IMR-90 (cell line): ENCODE measurements around the gene CDS1. TPM values are rescaled to one million over a fixed set of nuclear protein-coding genes. Genes with fewer than 3 reads are reported as not detected.

Experiments
- ATAC-seq: fragments of 200-7000 bp; cut with Tn5 transposase; 2 replicates; pipeline ENCODE4 v1.9.1; 2020; ENCODE audit warnings: low read depth, mild to moderate bottlenecking, moderate library complexity
- BruUV-seq: library from RNA; stranded (reverse); fragments of 400-500 nt; replicated peaks from 2 replicates; lab custom pipeline; 2021; lab: Mats Ljungman, UMichigan
- CTCF ChIA-PET: fragments of 300-600 bp; formaldehyde crosslinking; extraction: SDS; loops from one replicate; lab custom pipeline; 2021; ENCODE audit warnings: antibody characterized with exemption; lab: Yijun Ruan, JAX
- POLR2A ChIA-PET: fragments of 300-600 bp; sonication (Branson Sonifier 250); formaldehyde crosslinking; loops from one replicate; lab custom pipeline; 2022; ENCODE audit warnings: antibody characterized with exemption; ENCODE audit not compliant: unreplicated experiment; lab: Charles Lee
- DNase-seq: peaks from one replicate; pipeline ENCODE4 v3.0.0; 2013
- H2AFZ ChIP-seq: replicated peaks from 2 replicates; pipeline ENCODE3; 2013; ENCODE audit warnings: low read length, mild to moderate bottlenecking; ENCODE audit not compliant: poor library complexity
- H2AK5ac ChIP-seq: 2 replicates; pipeline ENCODE4 v1.6.1; 2013; ENCODE audit warnings: low read depth, low read length, inconsistent platforms
- H2AK9ac ChIP-seq: replicated peaks from 2 replicates; pipeline ENCODE3; 2013; ENCODE audit warnings: mild to moderate bottlenecking, low read depth, low read length, moderate library complexity; ENCODE audit not compliant: poor library complexity
- H2BK120ac ChIP-seq: 2 replicates; pipeline ENCODE4 v1.6.1; 2013; ENCODE audit warnings: low read depth, low read length, inconsistent platforms
- H2BK15ac ChIP-seq: 3 replicates; pipeline ENCODE4 v1.6.1; 2013; ENCODE audit warnings: low read depth, low read length, inconsistent platforms
- H2BK20ac ChIP-seq: 2 replicates; pipeline ENCODE4 v1.6.1; 2013; ENCODE audit warnings: low read depth, mild to moderate bottlenecking, inconsistent platforms, low read length, moderate library complexity
- H2BK5ac ChIP-seq: 2 replicates; pipeline ENCODE4 v1.6.1; 2013; ENCODE audit warnings: mild to moderate bottlenecking, low read depth, low read length, inconsistent platforms; ENCODE audit not compliant: poor library complexity, severe bottlenecking
- H3K14ac ChIP-seq: replicated peaks from 2 replicates; pipeline ENCODE4 v1.6.1; 2013; ENCODE audit warnings: low read depth, low read length, inconsistent platforms
- H3K18ac ChIP-seq: 2 replicates; pipeline ENCODE4 v1.6.1; 2013; ENCODE audit warnings: low read depth, low read length, control low read depth
- H3K23ac ChIP-seq: 2 replicates; pipeline ENCODE4 v1.6.1; 2013; ENCODE audit warnings: low read depth, low read length, inconsistent platforms
- H3K27ac ChIP-seq: 2 replicates; pipeline ENCODE4 v1.5.1; 2013; ENCODE audit warnings: mild to moderate bottlenecking, control low read depth, low read length; ENCODE audit not compliant: insufficient read depth
- H3K27me3 ChIP-seq: 2 replicates; pipeline ENCODE4 v1.6.1; 2013; ENCODE audit warnings: low read length; ENCODE audit not compliant: control insufficient read depth, insufficient read depth
- H3K36me3 ChIP-seq: 2 replicates; pipeline ENCODE4 v1.6.1; 2013; ENCODE audit warnings: low read length, mixed read lengths; ENCODE audit not compliant: control insufficient read depth, insufficient read depth
- H3K4ac ChIP-seq: 2 replicates; pipeline ENCODE4 v1.6.1; 2013; ENCODE audit warnings: low read depth, low read length, inconsistent platforms
- H3K4me1 ChIP-seq: 2 replicates; pipeline ENCODE4 v1.6.1; 2013; ENCODE audit warnings: low read length, mixed read lengths; ENCODE audit not compliant: control insufficient read depth, insufficient read depth
- H3K4me2 ChIP-seq: 2 replicates; pipeline ENCODE4 v1.6.1; 2013; ENCODE audit warnings: low read depth, mild to moderate bottlenecking, control low read depth, low read length, moderate library complexity
- H3K4me3 ChIP-seq: 2 replicates; pipeline ENCODE4 v1.5.1; 2013; ENCODE audit warnings: low read depth, mild to moderate bottlenecking, control low read depth, low read length, moderate library complexity; ENCODE audit not compliant: insufficient read depth
- H3K56ac ChIP-seq: 2 replicates; pipeline ENCODE4 v1.6.1; 2013; ENCODE audit warnings: low read length, inconsistent platforms; ENCODE audit not compliant: insufficient read depth; ENCODE audit errors: extremely low read depth
- H3K79me1 ChIP-seq, 2 experiments: 2 replicates each; pipeline ENCODE4 v1.6.1; 2013; ENCODE audit warnings: low read length in 2 of 2, inconsistent platforms in 1 of 2, low read depth in 1 of 2
- H3K9ac ChIP-seq: 2 replicates; pipeline ENCODE4 v1.6.1; 2013; ENCODE audit warnings: low read depth, low read length, control low read depth
- H3K9me1 ChIP-seq: 2 replicates; pipeline ENCODE4 v1.6.1; 2013; ENCODE audit warnings: low read length, inconsistent platforms; ENCODE audit not compliant: insufficient read depth
- H3K9me3 ChIP-seq: 2 replicates; pipeline ENCODE4 v1.6.1; 2013; ENCODE audit warnings: low read length; ENCODE audit not compliant: control insufficient read depth, insufficient read depth
- H4K20me1 ChIP-seq: 2 replicates; pipeline ENCODE4 v1.6.1; 2013; ENCODE audit warnings: low read length, inconsistent platforms; ENCODE audit not compliant: insufficient read depth
- H4K5ac ChIP-seq: 2 replicates; pipeline ENCODE4 v1.6.1; 2013; ENCODE audit warnings: mild to moderate bottlenecking, low read depth, low read length, control low read depth
- H4K8ac ChIP-seq, 2 experiments: 2 replicates each; pipeline ENCODE4 v1.6.1; 2013; ENCODE audit warnings: low read depth in 2 of 2, low read length in 2 of 2, control low read depth in 1 of 2, inconsistent platforms in 1 of 2
- H4K91ac ChIP-seq: 2 replicates; pipeline ENCODE4 v1.6.1; 2013; ENCODE audit warnings: low read depth, low read length, inconsistent platforms; ENCODE audit not compliant: insufficient read depth
- CTCF ChIP-seq: conservative IDR thresholded peaks from 2 replicates; pipeline ENCODE4 v1.5.1; 2012; ENCODE audit warnings: mild to moderate bottlenecking, low read depth, low read length, improper control_type of control experiment
- ELK1 ChIP-seq: fragments of 150-350 bp; IDR thresholded peaks from 2 replicates; pipeline ENCODE4 v1.6.1; 2016; ENCODE audit warnings: low read depth, mild to moderate bottlenecking, low read length, moderate library complexity, borderline replicate concordance
- NFE2L2 ChIP-seq: fragments of 150-350 bp; IDR thresholded peaks from 2 replicates; pipeline ENCODE4 v1.6.1; 2016; ENCODE audit warnings: low read depth, mild to moderate bottlenecking, low read length
- RFX5 ChIP-seq: IDR thresholded peaks from 2 replicates; pipeline ENCODE4 v1.8.0; 2012; ENCODE audit warnings: low read depth, mild to moderate bottlenecking, low read length, moderate library complexity
- USF2 ChIP-seq: fragments of 150-350 bp; IDR thresholded peaks from 2 replicates; pipeline ENCODE4 v1.6.1; 2017; ENCODE audit warnings: mild to moderate bottlenecking, antibody characterized with exemption, low read length, low read depth
- WGBS, 2 experiments: methylation state at CpG; one replicate each; pipeline versions ENCODE4 v1.1.5 to v1.1.7; 2013; ENCODE audit warnings: missing lambda C conversion rate in 2 of 2; ENCODE audit not compliant: insufficient read length in 1 of 2; ENCODE audit errors: extremely low coverage in 2 of 2; 5-methylcytosine and 5-hydroxymethylcytosine counted together
- dilution Hi-C: fragments of 300-500 bp; cut with HindIII; formaldehyde crosslinking; loops from one replicate; pipeline ENCODE4 v1.14.3; 2018; ENCODE audit warnings: low sequenced_read_pairs; ENCODE audit not compliant: unreplicated experiment
- in situ Hi-C: fragments of 300-500 bp; cut with MboI; formaldehyde crosslinking; loops from 3 replicates; pipeline ENCODE4 v1.14.3; 2019; ENCODE audit warnings: low sequenced_read_pairs, inconsistent platforms, mixed read lengths
- intact Hi-C: fragments of 100-400 bp; cut with micrococcal nuclease; formaldehyde crosslinking; loops from 2 replicates; pipeline ENCODE4 v1.10.0; 2022
- polyA plus RNA-seq, 3 experiments: library from polyadenylated mRNA; depleted of rRNA; stranded (reverse); fragments of >200 nt; gene quantifications; 2 replicates each; pipeline ENCODE4 v1.2.3, GENCODE V29; 2012; ENCODE audit warnings: low replicate concordance in 1 of 3
- total RNA-seq: library from RNA; depleted of rRNA; stranded (reverse); fragments of >200 nt; gene quantifications from 2 replicates; pipeline ENCODE4 v1.2.3, GENCODE V29; 2012

CDS1 gene
- total and polyA plus RNA-seq, 2 of the 4 experiments (the other 2 are of a cell fraction), result under 0.01 to 0.02 TPM

GRCh38 chr4:84697615-84698201 lies 114.8 kb downstream of the CDS1 start:
- CTCF ChIA-PET, result no interaction called here
- no peak overlapping the region for H2BK120ac ChIP-seq
- POLR2A ChIA-PET, result no interaction called here
- no peak overlapping the region for H3K18ac ChIP-seq
- H2BK5ac ChIP-seq, result no peak overlapping the region
- in situ Hi-C loops, result no loop called here
- DNase-seq (peak; percentile 26), ATAC-seq (peak; percentile 35; the same call in 1 of the 2 replicates)
- peaks cover 32% of the 10 kb centered on the region for H3K36me3 ChIP-seq
- no peak overlapping the region; a peak in 1 of 4 replicates for H4K8ac ChIP-seq
- H3K27me3 ChIP-seq, result no peaks in the 10 kb centered on the region
- H4K20me1 ChIP-seq, result no peaks in the 10 kb centered on the region
- dilution Hi-C loops, result no loop called here
- H3K14ac ChIP-seq, result no peak overlapping the region
- peaks cover 0 to 4% of the 10 kb centered on the region in 2 experiments; a peak in 1 of 4 replicates for H3K79me1 ChIP-seq
- TF ChIP-seq NFE2L2 (no peak), USF2 (no peak), RFX5 (no peak), CTCF (no peak), ELK1 (no peak)
- H2BK20ac ChIP-seq, result no peak overlapping the region
- no peak overlapping the region for H3K56ac ChIP-seq
- H2BK15ac ChIP-seq, result no peak overlapping the region
- H3K27ac ChIP-seq, result no peak overlapping the region
- no peak overlapping the region for H2AK5ac ChIP-seq
- peaks cover 2% of the 10 kb centered on the region; the same call in 1 of the 2 replicates for H3K4me1 ChIP-seq
- no peak overlapping the region for H3K4me3 ChIP-seq
- BruUV-seq, result no TSS peak
- no CpG with 5 or more reads among the region's 4 CpGs for WGBS, 2 experiments
- no peak overlapping the region for H4K5ac ChIP-seq
- H2AFZ ChIP-seq, result no peak overlapping the region
- intact Hi-C loops, result loop anchor here (5.0 to 10.0 kb wide), 2 partner anchors 40 to 1207 kb away; no protein-coding TSS in a partner anchor
- no peak overlapping the region for H3K4ac ChIP-seq
- no peaks in the 10 kb centered on the region for H3K9me3 ChIP-seq
- no peak overlapping the region for H3K4me2 ChIP-seq
- no peak overlapping the region for H2AK9ac ChIP-seq
- H3K23ac ChIP-seq, result no peak overlapping the region
- H3K9me1 ChIP-seq, result peaks cover 7% of the 10 kb centered on the region
- no peak overlapping the region for H4K91ac ChIP-seq
- no peak overlapping the region for H3K9ac ChIP-seq
